ENCODE results near the gene COL4A1.

The COL4A1 gene

DNA sequence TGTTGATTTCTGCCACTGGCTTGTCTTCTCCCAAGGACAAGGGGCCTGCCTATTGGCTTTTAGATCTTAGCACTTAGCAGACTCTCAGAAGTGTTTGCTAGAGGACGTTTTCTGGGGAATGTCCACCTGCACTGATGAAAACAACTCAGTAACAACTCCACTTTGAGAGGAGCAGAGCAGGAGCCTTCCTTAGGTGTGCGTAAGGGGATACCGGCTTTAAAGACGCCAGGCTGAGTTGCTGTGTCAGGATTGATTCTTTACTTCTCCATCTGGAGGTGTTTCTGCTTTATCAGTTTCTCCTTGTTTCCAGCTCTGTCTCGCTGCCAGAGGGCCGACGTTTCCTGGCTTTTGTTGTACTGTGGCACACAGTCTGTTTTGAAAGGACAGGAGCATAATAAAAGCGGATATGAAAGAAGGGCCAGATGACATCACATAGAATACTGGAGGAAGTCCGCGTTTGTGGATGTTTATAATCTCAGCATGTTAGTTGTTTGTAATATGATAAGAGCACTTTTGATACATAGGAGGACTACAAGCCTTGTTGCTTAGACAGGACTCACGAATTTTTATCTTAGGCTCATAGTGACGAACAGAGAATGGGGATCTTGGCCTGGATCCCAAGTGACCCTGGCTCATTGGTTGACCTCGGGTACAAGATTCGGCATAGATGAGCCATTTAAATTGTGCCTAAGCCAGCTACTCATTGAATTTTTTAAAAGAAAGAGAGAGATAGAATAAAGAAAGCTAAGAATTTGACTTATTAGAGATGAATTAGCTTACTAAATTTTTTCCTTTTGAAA is 34.7 kb upstream of the COL4A1 start:
- peak; percentile 40 for DNase-seq

DNA sequence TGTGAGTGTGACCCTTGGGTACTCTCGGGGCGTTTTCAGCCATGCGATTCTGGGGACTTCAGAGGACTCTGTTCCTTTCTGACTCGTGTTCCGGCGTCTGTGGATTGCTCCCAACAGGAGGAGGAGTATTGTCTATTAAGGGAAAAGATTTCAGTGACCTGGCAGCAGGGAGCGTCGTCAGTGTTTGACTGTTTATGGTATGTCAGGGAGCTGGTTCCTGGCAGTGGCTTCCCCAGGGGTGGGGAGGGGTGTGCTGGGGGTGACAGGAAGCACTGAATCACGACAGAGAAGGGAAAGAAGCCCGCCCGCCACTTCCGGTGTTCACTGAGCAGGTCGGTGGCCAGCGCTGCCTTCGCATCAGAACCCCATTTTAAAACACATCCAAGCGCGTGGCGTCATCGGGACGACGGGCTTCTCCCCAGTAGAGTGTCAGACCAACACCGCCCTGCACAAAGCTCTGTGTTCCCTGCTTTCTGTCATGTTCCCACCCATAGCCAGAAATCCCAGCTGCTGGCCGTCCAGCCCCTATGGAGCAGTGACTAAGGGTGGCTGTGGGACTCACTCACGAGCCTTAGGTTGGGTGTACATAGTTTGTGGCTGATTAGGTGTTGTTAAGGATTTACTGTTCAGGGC is 34.0 kb upstream of the COL4A1 start:
- DNase-seq: no peak

DNA sequence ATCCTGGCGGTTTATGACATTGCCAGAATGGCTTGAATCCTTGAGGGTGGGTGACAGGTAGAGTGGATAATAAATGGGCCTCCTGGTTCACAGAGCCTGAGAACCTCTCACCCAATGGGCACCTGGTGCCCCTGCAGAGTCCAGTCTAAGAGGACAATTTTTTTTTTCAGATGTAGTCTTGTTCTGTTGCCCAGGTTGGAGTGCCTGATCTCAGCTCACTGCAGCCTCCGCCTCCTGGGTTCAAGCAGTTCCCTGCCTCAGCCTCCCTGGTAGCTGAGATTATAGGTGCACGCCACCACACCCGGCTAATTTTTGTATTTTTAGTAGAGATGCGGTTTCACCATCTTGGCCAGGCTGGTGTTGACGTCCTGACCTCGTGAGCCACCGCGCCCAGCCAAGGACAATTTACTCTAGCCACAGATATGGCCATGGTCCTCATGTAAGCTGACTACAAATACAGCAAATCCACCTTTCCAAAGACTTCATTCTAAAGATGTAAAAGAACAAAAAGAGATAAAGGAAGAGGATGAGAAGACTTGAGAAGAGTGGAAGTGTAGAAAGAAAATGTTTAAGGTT is 33.1 kb upstream of the COL4A1 start:
- DNase-seq: no peak

- no peak for DNase-seq
These were observed 32.3 kb upstream of the COL4A1 start for GRCh38 chr13:110339263-110339662.

GRCh38 chr13:110338441-110339101 is 31.6 kb upstream of the COL4A1 start:
- no peak for DNase-seq

- DNase-seq: no peak
These were observed 30.3 kb upstream of the COL4A1 start for GRCh38 chr13:110337247-110337646.

DNA sequence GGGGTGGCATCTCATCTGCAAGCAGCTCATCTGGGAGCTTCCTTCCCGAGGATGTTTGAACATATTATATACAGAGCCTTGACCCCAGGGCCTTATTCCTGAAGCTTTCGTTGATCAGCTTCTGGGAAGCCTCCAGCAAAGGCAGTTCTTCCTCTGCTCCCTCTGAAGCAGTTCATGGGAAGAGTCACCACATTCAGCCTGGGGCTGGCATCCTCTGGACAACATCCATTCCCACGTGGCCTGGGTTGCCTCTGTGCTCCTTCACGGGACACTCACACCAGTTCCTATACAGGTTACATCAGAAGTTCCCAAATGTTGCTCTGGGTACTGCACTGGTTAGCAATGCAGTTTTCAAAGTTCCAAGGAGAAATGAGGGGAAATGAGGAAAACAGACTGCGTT is 29.7 kb upstream of the COL4A1 start:
- no peak for DNase-seq

- no peak for DNase-seq
These were observed 29.2 kb upstream of the COL4A1 start for GRCh38 chr13:110336108-110336507.

- no peak for DNase-seq
These were observed 28.0 kb upstream of the COL4A1 start for GRCh38 chr13:110334841-110335490.

DNA sequence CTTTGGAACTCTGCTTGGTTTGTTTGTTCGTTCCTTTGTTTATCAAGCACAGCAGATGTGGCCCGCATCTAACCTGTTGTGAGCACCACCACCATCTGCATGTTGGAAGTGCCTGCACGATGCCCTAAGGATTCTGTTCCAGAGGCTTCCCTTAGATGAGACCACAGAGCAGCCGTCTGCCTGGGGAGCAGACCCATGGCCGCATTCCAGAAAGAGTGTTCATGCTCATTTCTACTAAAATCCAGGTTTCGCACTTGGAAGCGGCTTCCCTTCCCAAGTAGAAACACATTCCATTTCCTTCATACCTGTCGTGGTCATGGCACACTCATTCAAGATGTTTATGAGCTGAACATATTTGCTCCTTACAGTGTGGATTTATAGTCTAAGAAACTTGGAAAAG is 27.3 kb upstream of the COL4A1 start:
- DNase-seq: no peak

DNA sequence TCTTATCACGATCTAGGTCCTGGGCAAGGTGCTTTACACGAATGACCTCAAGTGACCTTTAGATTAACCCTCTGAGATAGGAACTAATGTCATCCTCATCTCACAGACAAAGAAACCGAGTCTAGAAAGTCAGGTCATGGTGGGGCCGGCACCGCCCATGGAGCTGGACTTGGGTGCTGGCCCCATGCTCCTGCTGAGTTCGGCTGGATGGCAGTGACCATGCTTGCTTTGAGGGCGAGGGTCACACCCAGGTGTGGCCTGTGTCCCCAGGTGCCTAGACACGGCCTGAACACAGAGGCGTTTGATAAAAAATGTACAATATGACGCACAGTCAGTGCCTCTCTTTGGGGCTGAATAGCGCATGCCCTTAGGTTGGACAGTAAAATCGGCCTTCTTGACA is 26.9 kb upstream of the COL4A1 start:
- DNase-seq: no peak

- no peak for DNase-seq
These were observed 25.8 kb upstream of the COL4A1 start for GRCh38 chr13:110332750-110333149.

GRCh38 chr13:110331362-110331761 is 24.4 kb upstream of the COL4A1 start:
- no peak for DNase-seq

- no peak for DNase-seq
These were observed 23.6 kb upstream of the COL4A1 start for GRCh38 chr13:110330491-110331011.

DNA sequence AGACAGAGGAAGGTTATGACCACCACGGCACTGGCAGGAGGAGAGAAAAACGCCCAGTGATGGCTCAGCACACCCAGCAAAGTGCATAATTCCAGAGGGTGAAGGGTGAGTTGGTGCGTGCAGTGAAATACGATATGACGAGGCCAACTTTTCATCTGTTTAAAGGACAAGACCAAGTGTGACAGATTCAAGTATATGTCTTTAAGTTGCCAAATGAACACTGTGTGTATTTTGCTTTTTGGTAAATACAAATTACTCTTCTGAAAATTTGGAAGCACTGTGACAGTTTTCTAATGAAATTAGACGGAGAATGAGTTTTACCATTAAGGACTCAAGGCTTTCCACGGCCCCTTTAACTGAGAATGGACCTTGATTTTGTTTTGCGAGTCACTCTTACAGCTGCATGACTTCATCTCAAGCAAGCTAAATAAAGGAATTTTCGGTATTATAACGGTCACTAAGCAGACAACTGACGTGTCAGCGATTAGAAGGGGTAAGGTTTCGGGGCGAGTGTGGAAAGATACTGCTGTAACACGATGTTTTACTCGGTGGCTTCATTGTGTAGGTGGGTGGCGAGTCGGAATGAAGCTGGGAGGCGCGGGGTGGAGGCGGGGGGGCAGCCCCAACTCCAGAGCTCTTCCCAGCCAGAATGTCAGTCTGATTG is 23.0 kb upstream of the COL4A1 start:
- DNase-seq: no peak

DNA sequence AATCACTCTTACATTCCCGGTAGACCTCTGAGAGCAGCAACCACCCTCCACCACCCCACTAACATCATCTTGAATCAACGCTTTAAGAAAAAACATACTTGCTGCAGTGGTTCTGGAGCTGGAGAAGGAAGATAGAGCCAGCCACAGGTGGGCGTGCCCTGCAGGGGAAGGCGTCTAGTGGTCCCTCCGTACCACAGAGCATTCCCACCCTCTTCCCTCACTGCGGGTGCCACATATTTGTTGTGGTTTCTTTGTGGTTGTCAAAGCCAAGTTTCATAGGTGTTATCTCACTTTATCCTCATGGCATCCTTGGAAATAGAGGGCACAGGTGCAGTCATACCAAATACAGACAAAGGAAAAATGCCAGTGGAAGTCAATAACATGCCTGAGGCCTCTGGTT is 22.3 kb upstream of the COL4A1 start:
- DNase-seq: no peak

DNA sequence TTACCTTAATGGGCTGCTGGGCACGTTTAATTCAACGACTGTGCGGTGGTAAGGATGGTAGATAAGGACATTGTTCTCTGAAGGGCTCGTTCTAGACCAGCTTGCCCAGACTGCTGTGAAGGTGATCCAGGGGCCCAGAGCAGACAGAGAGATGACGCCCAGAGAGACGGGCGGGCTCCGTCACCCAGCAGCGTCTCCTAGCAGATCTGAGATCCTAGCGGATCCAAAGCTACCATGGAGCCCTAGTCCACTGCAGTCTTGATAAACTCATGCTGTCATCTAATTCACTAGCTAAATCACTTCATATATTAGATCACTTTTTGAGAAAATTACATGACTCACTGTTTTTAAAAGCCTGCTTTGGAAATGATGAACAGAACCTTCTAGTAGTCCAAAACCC is 21.6 kb upstream of the COL4A1 start:
- no peak for DNase-seq

- DNase-seq: peak; percentile 65
These were observed 20.2 kb upstream of the COL4A1 start for GRCh38 chr13:110327051-110327721.

DNA sequence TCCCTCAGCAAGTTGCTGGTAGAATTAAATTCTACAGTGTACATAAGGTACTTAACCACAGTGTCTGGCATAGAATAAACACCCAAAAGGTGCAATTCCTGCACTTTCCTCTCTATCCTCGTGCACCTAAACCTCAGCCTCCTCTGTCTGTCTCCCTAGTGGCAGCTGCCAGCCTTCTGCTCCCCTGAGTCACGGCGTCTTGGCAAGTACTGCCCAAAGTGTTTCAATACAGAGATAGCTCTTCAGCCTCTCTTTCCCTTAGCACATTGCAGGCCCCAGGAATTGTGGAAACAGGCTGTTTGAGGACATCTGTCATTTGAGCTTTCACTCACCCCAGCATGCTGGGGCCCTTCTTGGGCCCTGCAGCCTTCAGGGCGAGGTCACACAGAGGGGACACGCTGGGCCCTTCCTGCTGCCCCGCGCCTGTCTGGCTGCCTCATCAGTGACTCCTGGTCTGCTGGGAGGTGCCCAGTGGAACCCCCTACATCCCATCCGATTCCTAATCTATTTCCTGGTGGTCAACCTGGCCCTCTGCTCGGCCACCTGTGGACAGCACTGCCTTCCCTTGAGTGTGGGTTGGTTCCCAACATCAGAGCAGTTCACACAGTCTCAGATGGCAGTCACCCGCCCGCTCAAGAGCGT is 19.4 kb upstream of the COL4A1 start:
- no peak for DNase-seq

DNA sequence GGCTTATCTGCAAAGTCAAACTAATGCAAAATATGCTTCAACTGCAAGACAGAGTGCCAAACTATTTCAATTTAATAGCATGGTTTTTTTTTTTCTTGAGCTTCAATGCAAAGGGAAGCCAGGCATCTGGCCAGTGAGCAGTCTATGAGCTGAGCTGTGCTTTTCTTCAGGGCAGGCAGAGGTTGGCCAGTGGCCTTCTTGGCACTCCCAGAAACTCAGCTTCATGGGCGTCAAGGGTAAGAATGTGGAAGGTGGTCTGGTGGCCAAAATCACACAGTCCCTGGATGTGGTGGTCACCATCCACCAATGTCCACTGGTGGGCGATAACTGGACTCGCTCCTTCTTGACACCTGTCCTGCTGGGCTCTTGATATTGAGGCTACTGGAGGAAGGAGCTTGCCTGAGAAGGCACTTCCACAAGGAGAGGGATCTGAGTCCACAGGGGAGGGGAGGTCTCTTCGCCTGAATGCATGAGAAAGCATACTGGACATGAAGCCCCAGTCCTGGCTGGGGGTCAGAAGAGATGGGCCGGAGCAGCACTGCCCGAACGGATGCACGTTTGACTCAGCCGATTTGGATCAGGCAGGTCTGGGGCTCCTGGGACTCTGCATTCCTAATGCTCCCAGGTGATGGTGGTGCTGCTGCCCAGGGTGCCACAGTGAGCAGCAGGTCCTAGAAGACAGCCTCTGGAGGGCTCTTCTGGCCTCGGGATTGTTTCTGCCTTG is 17.2 kb upstream of the COL4A1 start:
- no peak for DNase-seq

All from DMS79 (cell line).